ENCODE measurements around the gene BICRA.
"Not testable (repeated sequence)": the region's sequence is repeated elsewhere in the genome, so short reads cannot be mapped to it uniquely, and the experiment has no call there.

BICRA gene

GRCh38 chr19:47658431-47659348 lies 49.8 kb downstream of the BICRA start:
- Histone ChIP-seq H3K9ac (ENCODE audit: low read depth, low read length) (no peak overlapping the region), H3K9me3 (ENCODE audit: control insufficient read depth, insufficient read depth, low read length) (no peaks in the 10 kb centered on the region), H3K4me1 (ENCODE audit: control insufficient read depth, insufficient read depth, low read length) (peaks cover 3% of the 10 kb centered on the region), H3K27me3 (ENCODE audit: control insufficient read depth, insufficient read depth, low read length) (no peaks in the 10 kb centered on the region), H3K36me3 (ENCODE audit: control insufficient read depth, insufficient read depth, low read length) (peaks cover 2% of the 10 kb centered on the region), H3K4me3 (ENCODE audit: low read depth, low read length) (no peak overlapping the region)

GRCh38 chr19:47660435-47660832 lies 51.5 kb downstream of the BICRA start:
- Histone ChIP-seq H3K27me3 (ENCODE audit: control insufficient read depth, insufficient read depth, low read length) (no peaks in the 10 kb centered on the region), H3K9me3 (ENCODE audit: control insufficient read depth, insufficient read depth, low read length) (no peaks in the 10 kb centered on the region), H3K9ac (ENCODE audit: low read depth, low read length) (no peak overlapping the region), H3K4me3 (ENCODE audit: low read depth, low read length) (no peak overlapping the region), H3K36me3 (ENCODE audit: control insufficient read depth, insufficient read depth, low read length) (peaks cover 2% of the 10 kb centered on the region), H3K4me1 (ENCODE audit: control insufficient read depth, insufficient read depth, low read length) (peaks cover 3% of the 10 kb centered on the region)

GRCh38 chr19:47661161-47661560 lies 52.2 kb downstream of the BICRA start:
- peaks cover 2% of the 10 kb centered on the region for H3K36me3 ChIP-seq (ENCODE audit: control insufficient read depth, insufficient read depth, low read length)
- H3K27me3 ChIP-seq (ENCODE audit: control insufficient read depth, insufficient read depth, low read length): no peaks in the 10 kb centered on the region
- peaks cover 3% of the 10 kb centered on the region for H3K4me1 ChIP-seq (ENCODE audit: control insufficient read depth, insufficient read depth, low read length)
- H3K9me3 ChIP-seq (ENCODE audit: control insufficient read depth, insufficient read depth, low read length): no peaks in the 10 kb centered on the region
- no peak overlapping the region for H3K9ac ChIP-seq (ENCODE audit: low read depth, low read length)
- no peak overlapping the region for H3K4me3 ChIP-seq (ENCODE audit: low read depth, low read length)

- Histone ChIP-seq H3K4me1 (ENCODE audit: control insufficient read depth, insufficient read depth, low read length) (peaks cover 3% of the 10 kb centered on the region), H3K9ac (ENCODE audit: low read depth, low read length) (no peak overlapping the region), H3K9me3 (ENCODE audit: control insufficient read depth, insufficient read depth, low read length) (no peaks in the 10 kb centered on the region), H3K36me3 (ENCODE audit: control insufficient read depth, insufficient read depth, low read length) (peaks cover 2% of the 10 kb centered on the region), H3K4me3 (ENCODE audit: low read depth, low read length) (no peak overlapping the region), H3K27me3 (ENCODE audit: control insufficient read depth, insufficient read depth, low read length) (no peaks in the 10 kb centered on the region)
Measured at GRCh38 chr19:47661611-47662010, 52.7 kb downstream of the BICRA start.

- Histone ChIP-seq H3K4me3 (ENCODE audit: low read depth, low read length) (no peak overlapping the region), H3K27me3 (ENCODE audit: control insufficient read depth, insufficient read depth, low read length) (no peaks in the 10 kb centered on the region), H3K9me3 (ENCODE audit: control insufficient read depth, insufficient read depth, low read length) (no peaks in the 10 kb centered on the region), H3K9ac (ENCODE audit: low read depth, low read length) (no peak overlapping the region), H3K4me1 (ENCODE audit: control insufficient read depth, insufficient read depth, low read length) (peaks cover 5% of the 10 kb centered on the region), H3K36me3 (ENCODE audit: control insufficient read depth, insufficient read depth, low read length) (peaks cover 2% of the 10 kb centered on the region)
Measured at GRCh38 chr19:47663435-47663910, 54.5 kb downstream of the BICRA start.

- no peaks in the 10 kb centered on the region for H3K9me3 ChIP-seq (ENCODE audit: control insufficient read depth, insufficient read depth, low read length)
- no peak overlapping the region for H3K9ac ChIP-seq (ENCODE audit: low read depth, low read length)
- H3K36me3 ChIP-seq (ENCODE audit: control insufficient read depth, insufficient read depth, low read length): peaks cover 2% of the 10 kb centered on the region
- no peaks in the 10 kb centered on the region for H3K27me3 ChIP-seq (ENCODE audit: control insufficient read depth, insufficient read depth, low read length)
- H3K4me1 ChIP-seq (ENCODE audit: control insufficient read depth, insufficient read depth, low read length): peaks cover 5% of the 10 kb centered on the region
- H3K4me3 ChIP-seq (ENCODE audit: low read depth, low read length): no peak overlapping the region
Measured at GRCh38 chr19:47663911-47664771, 55.2 kb downstream of the BICRA start.

GRCh38 chr19:47668556-47668955 lies 59.6 kb downstream of the BICRA start:
- H3K36me3 ChIP-seq (ENCODE audit: control insufficient read depth, insufficient read depth, low read length); H3K4me1 ChIP-seq (ENCODE audit: control insufficient read depth, insufficient read depth, low read length); H3K4me3 ChIP-seq (ENCODE audit: low read depth, low read length); H3K9ac ChIP-seq (ENCODE audit: low read depth, low read length); H3K27me3 ChIP-seq (ENCODE audit: control insufficient read depth, insufficient read depth, low read length); H3K9me3 ChIP-seq (ENCODE audit: control insufficient read depth, insufficient read depth, low read length): not testable (repeated sequence)

- H3K4me3 ChIP-seq (ENCODE audit: low read depth, low read length): no peak overlapping the region
- no peak overlapping the region for H3K9ac ChIP-seq (ENCODE audit: low read depth, low read length)
- H3K36me3 ChIP-seq (ENCODE audit: control insufficient read depth, insufficient read depth, low read length): peaks cover 25% of the 10 kb centered on the region
- no peaks in the 10 kb centered on the region for H3K27me3 ChIP-seq (ENCODE audit: control insufficient read depth, insufficient read depth, low read length)
- no peaks in the 10 kb centered on the region for H3K9me3 ChIP-seq (ENCODE audit: control insufficient read depth, insufficient read depth, low read length)
- peaks cover 5% of the 10 kb centered on the region for H3K4me1 ChIP-seq (ENCODE audit: control insufficient read depth, insufficient read depth, low read length)
Measured at GRCh38 chr19:47670736-47671135, 61.8 kb downstream of the BICRA start.

GRCh38 chr19:47671499-47671898 lies 62.6 kb downstream of the BICRA start:
- Histone ChIP-seq H3K4me1 (ENCODE audit: control insufficient read depth, insufficient read depth, low read length) (peaks cover 5% of the 10 kb centered on the region), H3K4me3 (ENCODE audit: low read depth, low read length) (no peak overlapping the region), H3K9ac (ENCODE audit: low read depth, low read length) (no peak overlapping the region), H3K36me3 (ENCODE audit: control insufficient read depth, insufficient read depth, low read length) (peaks cover 29% of the 10 kb centered on the region), H3K9me3 (ENCODE audit: control insufficient read depth, insufficient read depth, low read length) (no peaks in the 10 kb centered on the region), H3K27me3 (ENCODE audit: control insufficient read depth, insufficient read depth, low read length) (no peaks in the 10 kb centered on the region)

GRCh38 chr19:47673426-47673825 lies 64.5 kb downstream of the BICRA start:
- peaks cover 32% of the 10 kb centered on the region for H3K36me3 ChIP-seq (ENCODE audit: control insufficient read depth, insufficient read depth, low read length)
- H3K4me3 ChIP-seq (ENCODE audit: low read depth, low read length): no peak overlapping the region
- H3K27me3 ChIP-seq (ENCODE audit: control insufficient read depth, insufficient read depth, low read length): no peaks in the 10 kb centered on the region
- H3K4me1 ChIP-seq (ENCODE audit: control insufficient read depth, insufficient read depth, low read length): no peaks in the 10 kb centered on the region
- H3K9ac ChIP-seq (ENCODE audit: low read depth, low read length): no peak overlapping the region
- H3K9me3 ChIP-seq (ENCODE audit: control insufficient read depth, insufficient read depth, low read length): no peaks in the 10 kb centered on the region

- H3K36me3 ChIP-seq (ENCODE audit: control insufficient read depth, insufficient read depth, low read length): peaks cover 38% of the 10 kb centered on the region
- H3K9me3 ChIP-seq (ENCODE audit: control insufficient read depth, insufficient read depth, low read length): no peaks in the 10 kb centered on the region
- H3K4me3 ChIP-seq (ENCODE audit: low read depth, low read length): no peak overlapping the region
- H3K4me1 ChIP-seq (ENCODE audit: control insufficient read depth, insufficient read depth, low read length): no peaks in the 10 kb centered on the region
- no peak overlapping the region for H3K9ac ChIP-seq (ENCODE audit: low read depth, low read length)
- H3K27me3 ChIP-seq (ENCODE audit: control insufficient read depth, insufficient read depth, low read length): no peaks in the 10 kb centered on the region
Measured at GRCh38 chr19:47674548-47674947, 65.6 kb downstream of the BICRA start.

Data from iPS-15b (cell line).